RWPE1 (cell line): Measurements from ENCODE around the gene ELOA.

Experiments used
- CTCF ChIA-PET: fragments of 350-600 bp; sonication (Branson Sonifier 250); formaldehyde crosslinking; extraction: SDS; loops from one replicate; lab custom pipeline; 2021; lab: Yijun Ruan, JAX
- POLR2A ChIA-PET: fragments of 400-600 bp; formaldehyde crosslinking; extraction: SDS; loops from one replicate; lab custom pipeline; 2020; ENCODE audit warnings: antibody characterized with exemption; ENCODE audit not compliant: low non-redundant PET; lab: Yijun Ruan, JAX
- DNase-seq: peaks from one replicate; pipeline ENCODE4 v3.0.0; 2012; ENCODE audit warnings: low spot score
- H3K27ac ChIP-seq: fragments of 450-650 bp; 2 replicates; pipeline ENCODE4 v1.5.1; 2017
- CTCF ChIP-seq: fragments of 450-650 bp; conservative IDR thresholded peaks from 2 replicates; pipeline ENCODE4 v1.5.1; 2017; ENCODE audit warnings: low read depth, mild to moderate bottlenecking

ELOA gene

GRCh38 chr1:23759277-23759676, 16.0 kb downstream of the ELOA start:
- H3K27ac ChIP-seq = peak overlapping the region; percentile 21
- ChIA-PET POLR2A (no interaction called here), CTCF (no interaction called here)
- no peak for DNase-seq
- no peak for TF ChIP-seq CTCF

DNA sequence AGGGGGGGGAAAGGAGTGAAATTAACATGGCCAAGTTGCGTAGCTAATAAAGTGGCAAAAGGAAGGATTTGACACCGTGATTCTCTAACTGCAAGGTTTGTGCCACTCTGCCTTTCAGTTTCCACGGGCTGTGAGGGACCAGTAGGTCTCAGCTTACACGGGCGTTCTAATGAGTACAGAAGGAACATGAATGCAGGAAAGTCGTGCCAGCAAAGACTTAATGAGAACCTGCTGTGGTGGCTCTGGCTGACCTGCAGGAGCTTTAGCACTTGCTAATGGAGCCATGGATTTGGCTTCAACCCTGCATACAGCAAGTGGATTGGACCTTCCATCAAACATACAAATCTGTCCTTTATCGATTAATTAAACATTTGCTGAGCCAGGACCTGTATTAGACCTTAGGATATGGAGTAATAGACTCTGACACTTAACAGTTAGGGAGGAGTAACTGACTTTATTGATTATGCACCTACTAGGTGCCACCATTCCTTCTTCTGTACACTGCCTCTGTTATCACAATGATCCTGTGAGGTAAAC, 19.8 kb downstream of the ELOA start:
- CTCF ChIA-PET = interaction anchor here (0.6 kb wide), 2 partner anchors 203 to 317 kb away, joined by 3 to 4 read pairs; no protein-coding TSS in a partner anchor
- H3K27ac ChIP-seq = peak overlapping the region; percentile 17; the same call in 1 of the 2 replicates
- POLR2A ChIA-PET = interaction anchor here (0.7 kb wide), 1 partner anchor 40 kb away, joined by 3 read pairs; no protein-coding TSS in a partner anchor
- no peak for DNase-seq
- no peak for TF ChIP-seq CTCF

DNA sequence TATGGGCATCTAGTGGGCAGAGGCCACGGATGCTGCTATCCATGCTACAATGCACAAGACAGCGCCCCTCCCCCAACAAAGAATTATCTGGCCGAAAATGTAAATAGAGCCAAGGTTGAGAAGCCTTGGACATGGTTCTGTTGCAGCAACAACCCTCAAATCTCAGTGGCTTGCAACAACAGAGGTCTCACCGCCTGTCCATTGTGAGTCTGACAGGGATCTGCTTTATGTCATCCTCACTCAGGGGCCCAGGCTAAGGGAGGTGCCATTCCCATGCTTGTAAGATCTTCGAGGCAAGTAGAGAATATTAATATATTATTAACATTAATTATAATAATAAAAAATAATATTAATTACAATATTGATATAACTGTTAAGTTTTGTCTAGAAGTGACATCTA, 25.5 kb downstream of the ELOA start:
- no peak for TF ChIP-seq CTCF
- CTCF ChIA-PET = no interaction called here

GRCh38 chr1:23772049-23772853, 29.0 kb downstream of the ELOA start:
- TF ChIP-seq CTCF = peak; percentile 97
- DNase-seq = peak; percentile 66
- CTCF ChIA-PET = interaction anchor here (0.9 to 1.7 kb wide), 6 partner anchors 24 to 155 kb away, joined by 3 to 7 read pairs (median 4); partner anchors contain the start of gene GALE
- no peak overlapping the region for H3K27ac ChIP-seq
- POLR2A ChIA-PET = interaction anchor here (0.6 to 1.1 kb wide), 2 partner anchors 27 to 82 kb away, joined by 3 read pairs; no protein-coding TSS in a partner anchor

More for the DNA sequence above, 25.5 kb downstream of the ELOA start:
- no peak for DNase-seq
- POLR2A ChIA-PET = no interaction called here
- H3K27ac ChIP-seq = no peak overlapping the region

- ChIA-PET CTCF (no interaction called here), POLR2A (no interaction called here)
- no peak for TF ChIP-seq CTCF
- no peak for DNase-seq
- H3K27ac ChIP-seq = no peak overlapping the region
Measured at GRCh38 chr1:23772854-23773242, 29.6 kb downstream of the ELOA start.

DNA sequence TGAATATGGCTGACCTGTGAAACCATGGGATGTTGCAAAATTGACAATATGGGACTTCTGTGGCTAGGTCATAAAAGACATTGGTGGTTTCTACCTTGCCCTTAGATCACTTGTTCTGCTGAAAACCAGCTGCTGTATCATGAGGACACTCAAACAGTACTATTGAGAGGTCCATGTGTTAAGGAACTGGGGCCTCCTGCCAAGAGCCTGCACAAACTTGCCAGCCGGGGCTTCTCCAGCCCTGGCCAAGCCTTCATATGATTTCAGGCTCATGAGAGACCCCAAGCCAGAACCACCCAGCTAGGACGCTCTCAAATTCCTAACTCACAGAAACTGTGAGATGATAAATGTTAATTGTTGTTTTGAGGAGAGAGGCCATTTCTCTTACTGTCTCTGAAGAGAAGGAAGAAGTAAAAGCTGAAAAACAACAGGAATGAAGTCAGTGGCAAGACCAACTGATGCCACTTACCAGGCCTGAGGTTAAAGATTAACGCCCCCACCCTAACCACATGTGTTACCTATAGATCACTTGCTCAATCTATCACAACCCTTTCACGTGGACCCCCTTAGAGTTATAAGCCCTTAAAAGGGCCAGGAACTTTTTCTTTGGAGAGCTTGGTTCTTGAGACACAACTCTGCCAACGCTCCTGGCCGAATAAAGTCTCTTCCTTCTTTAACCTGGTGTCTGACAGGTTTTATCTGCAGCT, 31.1 kb downstream of the ELOA start:
- no peak for DNase-seq
- CTCF ChIA-PET = interaction anchor here (0.6 kb wide), 2 partner anchors 81 to 439 kb away, joined by 6 read pairs; no protein-coding TSS in a partner anchor

More for the DNA sequence above, 31.1 kb downstream of the ELOA start:
- H3K27ac ChIP-seq = peak overlapping the region; percentile 27; the same call in 1 of the 2 replicates
- TF ChIP-seq CTCF = no peak
- POLR2A ChIA-PET = no interaction called here
